ENCODE results near the gene DOK6.
"Not testable (repeated sequence)": the region's sequence is repeated elsewhere in the genome, so short reads cannot be mapped to it uniquely, and the experiment has no call there.

The DOK6 gene

GRCh38 chr18:69819460-69819859, 418.8 kb downstream of the DOK6 start:
- no peak for DNase-seq (ENCODE audit: low read depth, low spot score)
- TF ChIP-seq, protein P1, sequence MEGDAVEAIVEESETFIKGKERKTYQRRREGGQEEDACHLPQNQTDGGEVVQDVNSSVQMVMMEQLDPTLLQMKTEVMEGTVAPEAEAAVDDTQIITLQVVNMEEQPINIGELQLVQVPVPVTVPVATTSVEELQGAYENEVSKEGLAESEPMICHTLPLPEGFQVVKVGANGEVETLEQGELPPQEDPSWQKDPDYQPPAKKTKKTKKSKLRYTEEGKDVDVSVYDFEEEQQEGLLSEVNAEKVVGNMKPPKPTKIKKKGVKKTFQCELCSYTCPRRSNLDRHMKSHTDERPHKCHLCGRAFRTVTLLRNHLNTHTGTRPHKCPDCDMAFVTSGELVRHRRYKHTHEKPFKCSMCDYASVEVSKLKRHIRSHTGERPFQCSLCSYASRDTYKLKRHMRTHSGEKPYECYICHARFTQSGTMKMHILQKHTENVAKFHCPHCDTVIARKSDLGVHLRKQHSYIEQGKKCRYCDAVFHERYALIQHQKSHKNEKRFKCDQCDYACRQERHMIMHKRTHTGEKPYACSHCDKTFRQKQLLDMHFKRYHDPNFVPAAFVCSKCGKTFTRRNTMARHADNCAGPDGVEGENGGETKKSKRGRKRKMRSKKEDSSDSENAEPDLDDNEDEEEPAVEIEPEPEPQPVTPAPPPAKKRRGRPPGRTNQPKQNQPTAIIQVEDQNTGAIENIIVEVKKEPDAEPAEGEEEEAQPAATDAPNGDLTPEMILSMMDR (IDR thresholded peaks at IDR 0.05; ENCODE audit: low read depth, low read length): no peak
- in situ Hi-C loops (cut with HindIII; ENCODE audit: low sequenced_read_pairs): no loop called here
- H3K4me3 ChIP-seq (ENCODE audit: low read depth, low read length): no peak overlapping the region

- TF ChIP-seq, protein P1 (IDR thresholded peaks at IDR 0.05; ENCODE audit: low read depth, low read length): no peak
- DNase-seq (ENCODE audit: low read depth, low spot score): no peak
- no peak overlapping the region for H3K4me3 ChIP-seq (ENCODE audit: low read depth, low read length)
- in situ Hi-C loops (cut with HindIII; ENCODE audit: low sequenced_read_pairs): no loop called here
Observed at GRCh38 chr18:69820538-69820937, 419.9 kb downstream of the DOK6 start.

GRCh38 chr18:69830189-69830588, 429.5 kb downstream of the DOK6 start:
- no peak for DNase-seq (ENCODE audit: low read depth, low spot score)
- TF ChIP-seq, protein P1 (IDR thresholded peaks at IDR 0.05; ENCODE audit: low read depth, low read length): no peak
- in situ Hi-C loops (cut with HindIII; ENCODE audit: low sequenced_read_pairs): no loop called here
- H3K4me3 ChIP-seq (ENCODE audit: low read depth, low read length): no peak overlapping the region

DNA sequence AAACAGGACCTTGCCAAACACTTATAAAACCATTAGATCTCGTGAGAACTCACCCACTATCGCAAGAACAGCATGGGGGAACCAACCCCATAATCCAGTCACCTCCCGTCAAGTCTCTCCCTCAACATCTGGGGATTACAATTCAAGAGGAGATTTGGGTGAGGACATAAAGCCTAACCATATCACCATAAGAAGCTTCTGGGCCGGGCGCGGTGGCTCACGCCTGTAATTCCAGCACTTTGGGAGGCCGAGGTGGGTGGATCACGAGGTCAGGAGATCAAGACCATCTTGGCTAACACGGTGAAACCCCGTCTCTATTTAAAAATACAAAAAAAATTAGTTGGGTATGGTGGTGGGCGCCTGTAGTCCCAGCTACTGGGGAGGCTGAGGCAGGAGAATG, 434.3 kb downstream of the DOK6 start:
- DNase-seq (ENCODE audit: low read depth, low spot score); in situ Hi-C loops (cut with HindIII; ENCODE audit: low sequenced_read_pairs): not testable (repeated sequence)

DNA sequence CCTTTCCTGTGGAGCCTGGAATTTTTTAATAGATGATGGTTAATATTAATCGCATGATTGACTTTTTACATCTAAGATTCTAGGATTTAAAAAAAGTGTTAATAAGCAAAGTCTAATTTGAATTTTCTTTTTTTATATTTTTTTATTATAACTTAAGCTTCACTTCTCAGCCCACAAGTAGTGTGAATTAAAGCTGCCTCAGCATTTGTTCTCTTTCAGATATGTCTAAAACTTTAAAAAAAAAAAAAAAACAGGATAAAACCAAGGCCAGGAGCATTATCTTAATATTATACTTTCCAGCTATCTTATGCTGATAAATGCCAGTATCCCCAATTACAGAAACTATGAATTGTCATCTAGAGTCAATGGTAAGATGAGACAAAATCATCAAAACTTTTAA, 437.3 kb downstream of the DOK6 start:
- in situ Hi-C loops (cut with HindIII; ENCODE audit: low sequenced_read_pairs): no loop called here
- no peak for DNase-seq (ENCODE audit: low read depth, low spot score)
- TF ChIP-seq, protein P1 (IDR thresholded peaks at IDR 0.05; ENCODE audit: low read depth, low read length): no peak
- no peak overlapping the region for H3K4me3 ChIP-seq (ENCODE audit: low read depth, low read length)

More for the DNA sequence above, 434.3 kb downstream of the DOK6 start:
- not testable (repeated sequence) for H3K4me3 ChIP-seq (ENCODE audit: low read depth, low read length)

DNA sequence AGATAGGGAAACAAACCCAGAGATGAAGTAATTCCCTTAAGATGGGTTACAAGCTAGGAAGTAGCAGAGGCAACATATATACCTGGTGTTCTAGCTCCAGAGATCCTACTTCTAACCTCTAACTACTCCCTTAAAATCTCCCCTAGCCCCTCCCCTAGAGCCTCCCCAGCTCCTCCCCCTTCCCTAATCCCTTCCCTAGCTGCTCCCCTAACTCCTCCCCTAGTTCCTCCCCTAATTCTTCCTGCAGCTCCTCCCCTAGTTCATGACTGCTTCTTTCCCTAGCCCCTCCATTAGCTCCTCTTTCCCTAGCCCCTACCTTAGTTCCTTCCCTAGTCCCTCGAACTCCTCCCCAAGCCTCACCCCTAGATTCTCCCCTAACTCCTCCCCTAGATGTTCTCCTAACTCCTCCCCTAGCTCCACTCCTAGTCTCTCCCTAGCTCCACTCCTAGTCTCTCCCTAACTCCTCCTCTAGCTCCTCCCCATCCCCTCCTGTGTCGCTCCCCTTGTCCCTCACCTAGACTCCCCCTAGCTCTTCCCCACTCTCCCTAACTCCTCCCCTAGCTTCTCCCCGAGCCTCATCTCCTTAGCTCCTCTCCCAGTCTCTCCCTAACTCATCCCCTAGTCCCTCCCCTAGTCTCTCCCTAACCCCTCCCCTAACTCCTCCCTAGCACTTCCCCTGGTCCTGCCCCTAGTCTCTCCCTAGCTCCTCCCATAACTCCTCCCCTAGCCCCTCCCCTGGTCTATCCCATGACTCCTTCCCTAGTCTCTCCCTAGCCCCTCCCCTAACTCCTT, 438.1 kb downstream of the DOK6 start:
- in situ Hi-C loops (cut with HindIII; ENCODE audit: low sequenced_read_pairs): no loop called here
- DNase-seq (ENCODE audit: low read depth, low spot score): no peak
- TF ChIP-seq, protein P1 (IDR thresholded peaks at IDR 0.05; ENCODE audit: low read depth, low read length): no peak
- no peak overlapping the region for H3K4me3 ChIP-seq (ENCODE audit: low read depth, low read length)

GRCh38 chr18:69839497-69839896, 438.8 kb downstream of the DOK6 start:
- no peak overlapping the region for H3K4me3 ChIP-seq (ENCODE audit: low read depth, low read length)

More at GRCh38 chr18:69839497-69839896, 438.8 kb downstream of the DOK6 start:
- TF ChIP-seq, protein P1 (IDR thresholded peaks at IDR 0.05; ENCODE audit: low read depth, low read length): no peak
- in situ Hi-C loops (cut with HindIII; ENCODE audit: low sequenced_read_pairs): no loop called here
- no peak for DNase-seq (ENCODE audit: low read depth, low spot score)

All from astrocyte of the spinal cord (primary cell).